Adipocyte (in vitro differentiated cells): ENCODE measurements around the gene NRG2.
A peak's percentile ranks its signal among the peaks of the same experiment; 100 is the strongest.

Experiments
- DNase-seq: peaks from one replicate; pipeline ENCODE4 v3.0.0-alpha.2; 2015; ENCODE audit warnings: low read depth
- H3K27me3 ChIP-seq: replicated peaks from 2 replicates; pipeline ENCODE4 v1.7.0; 2013; ENCODE audit warnings: mild to moderate bottlenecking, low read length, moderate library complexity; ENCODE audit not compliant: control insufficient read depth, insufficient read depth
- H3K36me3 ChIP-seq: 2 replicates; pipeline ENCODE4 v1.7.0; 2013; ENCODE audit warnings: low read length, mild to moderate bottlenecking, moderate library complexity; ENCODE audit not compliant: control insufficient read depth, insufficient read depth, severe bottlenecking
- H3K4me1 ChIP-seq: 2 replicates; pipeline ENCODE4 v1.7.0; 2013; ENCODE audit warnings: mild to moderate bottlenecking, low read length, moderate library complexity; ENCODE audit not compliant: control insufficient read depth, insufficient read depth
- H3K4me3 ChIP-seq: 2 replicates; pipeline ENCODE4 v1.7.0; 2013; ENCODE audit warnings: mild to moderate bottlenecking, low read length, moderate library complexity
- H3K9ac ChIP-seq: 2 replicates; pipeline ENCODE4 v1.7.0; 2013; ENCODE audit warnings: mild to moderate bottlenecking, low read length, moderate library complexity
- H3K9me3 ChIP-seq: 2 replicates; pipeline ENCODE4 v1.7.0; 2013; ENCODE audit warnings: mild to moderate bottlenecking, low read length, moderate library complexity; ENCODE audit not compliant: control insufficient read depth

The NRG2 gene

DNA sequence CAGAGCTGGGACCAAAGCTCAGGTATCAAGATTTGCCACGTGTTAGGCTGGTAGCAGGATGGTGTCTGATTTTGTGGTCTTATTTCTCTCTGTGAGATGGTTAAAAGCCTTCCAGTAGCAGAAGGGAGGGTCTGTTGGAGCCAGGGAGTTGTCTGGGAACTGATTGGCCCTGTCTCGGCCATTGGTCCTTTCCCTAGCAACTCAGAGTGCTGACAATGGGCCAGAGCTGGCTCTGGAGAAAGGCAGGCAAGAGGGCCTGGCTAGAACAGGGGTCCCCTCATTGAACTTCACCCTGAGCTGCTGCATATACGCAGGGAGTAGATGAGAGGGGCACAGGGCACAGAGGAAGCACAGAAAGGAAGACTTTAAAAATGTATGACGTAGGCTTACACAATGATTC, 154.7 kb downstream of the NRG2 start:
- Histone ChIP-seq H3K9ac (no peak overlapping the region), H3K9me3 (no peaks in the 10 kb centered on the region), H3K4me3 (no peak overlapping the region), H3K27me3 (peaks cover 11% of the 10 kb centered on the region), H3K36me3 (no peaks in the 10 kb centered on the region), H3K4me1 (no peaks in the 10 kb centered on the region)
- DNase-seq, result no peak

DNA sequence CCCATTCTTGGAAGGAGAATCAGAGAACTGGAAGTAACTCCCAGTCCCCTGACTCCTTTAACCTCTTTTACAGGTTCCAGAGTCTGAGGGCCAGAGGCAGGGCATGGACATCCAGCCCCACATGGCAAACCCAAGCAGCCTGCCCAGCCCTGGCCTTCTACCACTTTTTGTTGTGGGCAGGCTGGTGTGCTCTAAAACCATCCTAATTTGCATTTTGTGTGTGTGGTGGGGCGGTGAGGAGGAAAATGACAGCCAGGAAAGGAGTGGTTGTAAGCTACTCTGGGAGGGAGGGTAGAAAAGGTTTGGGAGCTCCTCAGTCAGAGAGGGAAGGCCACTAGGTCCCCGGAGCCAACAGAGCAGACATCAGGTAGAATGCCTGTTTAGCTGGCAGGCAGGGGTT, 156.9 kb downstream of the NRG2 start:
- Histone ChIP-seq H3K27me3 (peaks cover 16% of the 10 kb centered on the region), H3K4me3 (no peak overlapping the region)

GRCh38 chr5:139885857-139886208, 157.3 kb downstream of the NRG2 start:
- DNase-seq, result no peak
- H3K4me3 ChIP-seq, result no peak overlapping the region
- no peaks in the 10 kb centered on the region for H3K4me1 ChIP-seq
- no peaks in the 10 kb centered on the region for H3K36me3 ChIP-seq
- no peaks in the 10 kb centered on the region for H3K9me3 ChIP-seq
- no peak overlapping the region for H3K9ac ChIP-seq
- H3K27me3 ChIP-seq, result peaks cover 16% of the 10 kb centered on the region

More for the DNA sequence above, 156.9 kb downstream of the NRG2 start:
- Histone ChIP-seq H3K4me1 (no peaks in the 10 kb centered on the region), H3K9me3 (no peaks in the 10 kb centered on the region), H3K36me3 (no peaks in the 10 kb centered on the region), H3K9ac (no peak overlapping the region)
- no peak for DNase-seq

- Histone ChIP-seq H3K9ac (no peak overlapping the region), H3K9me3 (no peaks in the 10 kb centered on the region), H3K4me3 (no peak overlapping the region), H3K4me1 (peaks cover 5% of the 10 kb centered on the region), H3K36me3 (no peaks in the 10 kb centered on the region), H3K27me3 (peaks cover 16% of the 10 kb centered on the region)
- no peak for DNase-seq
Measured at GRCh38 chr5:139885172-139885856, 157.8 kb downstream of the NRG2 start.

DNA sequence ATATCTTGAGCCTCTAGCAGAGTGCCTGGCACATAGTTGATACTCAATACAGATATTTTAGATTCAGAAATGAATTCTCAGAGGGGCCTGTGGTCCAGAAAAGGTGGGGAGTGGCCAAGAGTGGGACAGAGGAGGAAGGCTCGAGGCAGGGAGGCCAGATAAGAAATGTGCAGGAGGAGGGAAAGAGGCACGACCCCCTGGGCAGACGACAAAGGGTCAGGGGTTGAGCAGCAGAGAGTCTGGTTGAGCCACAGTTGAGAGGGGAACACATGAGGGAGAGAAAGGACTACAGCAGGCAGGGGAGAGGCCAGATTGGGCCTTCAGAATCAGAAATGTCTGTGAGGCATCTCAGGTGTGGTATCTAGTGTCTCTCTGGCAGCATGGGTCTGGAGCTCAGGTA, 158.4 kb downstream of the NRG2 start:
- DNase-seq, result no peak
- no peaks in the 10 kb centered on the region for H3K36me3 ChIP-seq
- no peak overlapping the region for H3K4me3 ChIP-seq
- peaks cover 8% of the 10 kb centered on the region for H3K4me1 ChIP-seq
- H3K9me3 ChIP-seq, result no peaks in the 10 kb centered on the region
- peaks cover 16% of the 10 kb centered on the region for H3K27me3 ChIP-seq
- no peak overlapping the region for H3K9ac ChIP-seq

DNA sequence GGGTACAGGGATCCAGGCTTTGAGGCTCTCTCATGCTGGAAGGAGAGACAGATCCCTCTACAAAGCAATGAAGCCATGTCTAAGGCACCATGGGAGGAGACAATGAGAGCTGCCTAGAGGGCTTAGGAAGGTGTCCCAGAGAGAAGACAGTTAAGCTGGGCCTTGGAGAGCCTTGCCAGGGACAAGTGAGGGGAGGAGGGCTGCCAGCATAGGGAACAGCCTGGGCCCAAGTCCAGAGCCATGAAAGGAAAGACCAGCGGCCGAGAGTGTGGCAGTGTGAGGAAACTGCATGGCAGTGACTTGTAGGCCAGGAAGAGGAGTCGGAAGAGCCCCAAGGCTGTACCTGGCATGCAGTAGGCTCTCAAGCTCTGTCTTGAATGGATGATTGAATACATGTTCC, 159.0 kb downstream of the NRG2 start:
- H3K9ac ChIP-seq, result no peak overlapping the region
- no peaks in the 10 kb centered on the region for H3K9me3 ChIP-seq
- H3K4me3 ChIP-seq, result no peak overlapping the region
- H3K36me3 ChIP-seq, result no peaks in the 10 kb centered on the region
- H3K4me1 ChIP-seq, result peaks cover 8% of the 10 kb centered on the region
- DNase-seq, result no peak
- peaks cover 16% of the 10 kb centered on the region for H3K27me3 ChIP-seq

- H3K27me3 ChIP-seq, result peaks cover 16% of the 10 kb centered on the region
Measured at GRCh38 chr5:139882961-139883539, 160.0 kb downstream of the NRG2 start.

GRCh38 chr5:139882316-139882715, 160.8 kb downstream of the NRG2 start:
- no peak for DNase-seq
- H3K9me3 ChIP-seq, result no peaks in the 10 kb centered on the region
- H3K4me3 ChIP-seq, result no peak overlapping the region
- peaks cover 16% of the 10 kb centered on the region for H3K27me3 ChIP-seq
- peaks cover 8% of the 10 kb centered on the region for H3K4me1 ChIP-seq
- H3K36me3 ChIP-seq, result no peaks in the 10 kb centered on the region
- H3K9ac ChIP-seq, result no peak overlapping the region

More at GRCh38 chr5:139882961-139883539, 160.0 kb downstream of the NRG2 start:
- no peaks in the 10 kb centered on the region for H3K9me3 ChIP-seq
- no peak overlapping the region for H3K4me3 ChIP-seq
- DNase-seq, result no peak
- no peaks in the 10 kb centered on the region for H3K36me3 ChIP-seq
- H3K9ac ChIP-seq, result no peak overlapping the region
- peaks cover 8% of the 10 kb centered on the region for H3K4me1 ChIP-seq

DNA sequence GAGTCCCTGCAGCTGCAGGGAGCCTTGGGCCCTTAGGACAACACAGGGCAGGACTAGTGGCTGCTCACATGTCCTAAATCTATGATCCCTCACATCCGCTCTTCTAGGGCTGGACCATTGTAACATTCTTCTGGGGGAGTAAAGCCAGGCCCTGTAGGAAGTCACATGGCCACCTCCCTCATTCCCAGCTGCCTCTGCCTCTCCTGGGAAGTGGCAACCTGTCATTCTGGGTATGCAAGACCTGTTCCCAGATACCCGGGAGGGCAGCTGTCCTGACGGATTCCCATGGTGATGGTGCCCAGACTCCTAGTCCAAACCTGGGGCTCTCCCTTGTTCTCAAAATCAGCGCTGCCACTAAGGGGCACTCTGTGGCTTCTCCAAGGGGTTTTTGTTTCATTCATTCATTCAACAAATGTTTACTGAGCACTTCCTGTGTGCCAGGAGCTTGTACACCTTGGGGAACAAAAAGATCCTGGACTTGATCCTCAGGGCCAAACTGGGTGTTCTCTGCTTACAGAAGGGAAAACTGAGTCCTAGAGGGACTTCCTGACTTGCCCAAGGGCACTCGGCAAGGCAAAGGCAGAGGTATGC, 161.9 kb downstream of the NRG2 start:
- Histone ChIP-seq H3K9me3 (no peaks in the 10 kb centered on the region), H3K9ac (no peak overlapping the region), H3K4me1 (peaks cover 8% of the 10 kb centered on the region), H3K4me3 (no peak overlapping the region), H3K27me3 (peaks cover 6% of the 10 kb centered on the region), H3K36me3 (no peaks in the 10 kb centered on the region)
- DNase-seq, result no peak

DNA sequence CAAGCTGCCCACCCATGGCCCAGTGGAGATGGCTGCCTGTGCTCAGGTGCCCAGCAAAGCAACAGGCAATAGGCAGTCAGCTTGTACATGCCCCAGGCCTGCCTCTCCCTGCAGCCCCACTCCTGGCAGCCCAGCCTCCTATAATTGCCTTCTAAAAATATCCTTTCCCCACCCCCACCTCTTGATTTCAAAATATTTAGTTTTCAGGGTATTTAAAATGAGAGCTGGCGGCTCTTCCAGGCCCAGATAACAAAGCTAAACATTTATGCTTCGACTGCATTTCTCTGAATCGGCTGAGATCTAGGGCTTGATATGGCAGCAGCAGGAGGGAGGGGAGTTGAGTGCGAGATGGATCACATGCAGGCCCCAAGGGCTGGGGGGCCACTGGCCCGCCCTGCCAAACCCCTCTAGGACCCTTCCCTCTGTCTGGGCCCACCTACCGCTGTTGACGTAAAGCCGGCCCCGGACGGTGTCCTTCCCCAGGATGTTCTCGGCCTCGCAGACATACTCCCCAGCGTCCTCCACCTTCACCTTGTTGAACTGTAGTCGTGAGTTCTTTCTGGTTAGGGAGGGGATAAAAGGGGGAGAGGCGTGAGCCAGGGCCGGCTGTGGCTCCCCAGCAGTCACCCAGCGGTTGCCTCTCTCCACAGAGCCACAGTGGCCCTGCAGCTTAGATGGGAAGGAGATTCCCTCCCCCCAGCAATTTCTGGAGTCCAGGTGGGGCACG, 162.5 kb downstream of the NRG2 start:
- Histone ChIP-seq H3K9me3 (peaks cover 4% of the 10 kb centered on the region), H3K4me1 (peaks cover 8% of the 10 kb centered on the region), H3K27me3 (peaks cover 5% of the 10 kb centered on the region), H3K9ac (no peak overlapping the region), H3K4me3 (no peak overlapping the region), H3K36me3 (no peaks in the 10 kb centered on the region)
- peak; percentile 5 for DNase-seq

- Histone ChIP-seq H3K9me3 (peaks cover 4% of the 10 kb centered on the region), H3K9ac (no peak overlapping the region), H3K4me1 (peaks cover 8% of the 10 kb centered on the region), H3K4me3 (no peak overlapping the region), H3K27me3 (peaks cover 5% of the 10 kb centered on the region), H3K36me3 (no peaks in the 10 kb centered on the region)
- no peak for DNase-seq
Measured at GRCh38 chr5:139878093-139878492, 165.0 kb downstream of the NRG2 start.
